GM03348 (cell line): Measurements from ENCODE around the gene RFPL2.
A peak's percentile ranks its signal among the peaks of the same experiment; 100 is the strongest.

ENCODE experiments used
- DNase-seq: peaks from one replicate; pipeline ENCODE4 v3.0.0; 2012; ENCODE audit warnings: low spot score

The RFPL2 gene

DNA sequence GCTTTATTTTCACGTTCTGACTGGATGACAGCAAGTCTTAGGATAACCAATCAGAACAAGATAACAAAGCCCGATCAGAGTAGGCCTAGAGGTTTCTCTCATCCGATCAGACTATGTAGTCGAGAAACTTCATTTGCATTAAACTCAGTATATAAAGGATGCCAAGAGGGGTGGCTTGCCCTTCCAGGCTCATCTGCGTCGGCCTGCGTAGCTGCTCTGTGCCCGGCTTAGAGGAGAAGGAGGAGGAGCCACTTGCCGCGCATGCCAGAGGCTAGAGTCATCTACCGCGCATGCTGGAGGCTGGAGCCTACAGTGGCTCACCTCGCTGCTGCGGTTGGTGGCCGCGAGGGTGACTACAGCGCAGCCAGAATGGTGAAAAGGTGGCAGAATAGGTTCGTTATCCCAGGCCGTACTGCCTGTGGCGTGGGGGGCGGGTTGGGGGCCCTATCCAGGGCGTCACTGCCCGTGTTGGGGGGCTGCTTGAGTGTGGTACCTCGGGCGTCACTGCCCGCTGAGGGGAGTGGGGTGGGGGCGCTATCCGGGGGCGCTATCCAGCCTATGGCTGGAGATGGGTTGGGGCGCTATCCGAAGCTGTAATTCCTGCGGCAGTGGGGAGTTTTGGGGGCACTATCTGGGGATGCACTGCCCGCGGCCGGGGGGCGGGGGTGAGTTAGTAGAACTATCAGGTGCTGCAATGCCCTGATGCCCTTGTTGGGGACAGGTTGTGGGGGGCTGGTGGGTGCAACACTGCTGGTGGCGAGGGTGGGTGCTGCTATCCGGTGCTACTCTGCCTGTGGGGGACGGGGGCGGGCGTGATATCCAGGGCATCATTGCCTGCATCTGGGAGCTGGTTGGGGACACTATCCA lies at the start of gene RFPL2:
Gene RFPL2 (minus strand): TSS at position 218 of the 867 bp plus-strand sequence. CDS start 2,622 bp downstream, outside the sequence.
- peak; percentile 63 for DNase-seq

DNA sequence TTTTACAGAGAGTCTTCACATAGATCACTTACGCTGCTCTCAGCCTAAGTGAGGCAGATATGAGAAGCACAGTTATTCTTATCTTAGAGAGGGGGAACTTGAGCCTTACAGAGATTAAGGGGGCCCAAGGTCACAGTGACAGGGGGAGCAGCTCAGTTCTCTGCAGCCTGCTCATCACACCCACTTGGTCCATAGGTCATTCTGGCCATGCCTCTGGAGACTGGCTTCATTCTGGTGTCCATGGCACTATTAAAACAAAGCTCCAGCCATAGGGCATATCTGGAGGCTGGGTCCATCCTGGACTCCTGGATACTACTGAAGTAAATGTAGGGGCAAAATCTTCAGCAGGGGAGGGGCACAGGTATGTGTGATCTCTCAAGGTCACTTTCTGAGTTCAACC lies 44.4 kb upstream of the RFPL2 start:
- no peak for DNase-seq

DNA sequence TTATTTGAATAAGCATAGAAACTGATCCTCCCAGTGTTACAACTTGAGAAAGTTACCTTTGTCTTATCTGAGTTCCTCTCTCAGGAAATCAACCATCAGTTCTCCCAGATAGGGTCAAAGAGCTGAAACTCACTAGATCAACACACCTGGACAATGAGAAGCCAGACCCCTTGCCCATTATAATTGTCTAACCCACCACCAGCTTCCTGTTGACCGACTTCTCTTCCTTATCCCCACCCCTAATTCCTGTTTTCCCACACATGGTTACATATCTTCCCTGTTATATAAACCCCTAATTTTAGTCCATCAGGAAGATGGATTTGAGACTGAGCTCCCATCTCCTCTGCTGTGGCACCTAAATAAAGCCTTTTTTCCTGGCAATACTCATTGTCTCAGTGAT lies 43.4 kb upstream of the RFPL2 start:
- DNase-seq: no peak

DNA sequence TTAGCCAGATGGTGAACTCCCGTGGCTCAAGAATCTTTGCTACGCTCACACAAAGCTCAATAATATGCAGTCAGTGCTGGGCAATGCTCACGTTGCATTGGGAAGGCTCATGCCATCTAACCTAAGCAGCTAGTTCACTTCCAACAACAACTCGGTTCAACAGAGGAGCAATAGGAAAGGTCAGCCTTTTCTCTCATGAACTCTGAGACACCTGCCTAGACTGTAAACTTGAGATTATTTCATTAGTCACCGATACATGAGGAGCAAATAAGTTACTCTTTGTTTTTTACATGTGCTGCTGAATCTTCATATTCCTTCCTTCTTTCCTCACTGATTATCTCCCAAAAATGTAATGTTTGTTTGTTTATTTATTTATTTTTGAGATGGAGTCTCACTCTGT lies 41.3 kb upstream of the RFPL2 start:
- no peak for DNase-seq

DNA sequence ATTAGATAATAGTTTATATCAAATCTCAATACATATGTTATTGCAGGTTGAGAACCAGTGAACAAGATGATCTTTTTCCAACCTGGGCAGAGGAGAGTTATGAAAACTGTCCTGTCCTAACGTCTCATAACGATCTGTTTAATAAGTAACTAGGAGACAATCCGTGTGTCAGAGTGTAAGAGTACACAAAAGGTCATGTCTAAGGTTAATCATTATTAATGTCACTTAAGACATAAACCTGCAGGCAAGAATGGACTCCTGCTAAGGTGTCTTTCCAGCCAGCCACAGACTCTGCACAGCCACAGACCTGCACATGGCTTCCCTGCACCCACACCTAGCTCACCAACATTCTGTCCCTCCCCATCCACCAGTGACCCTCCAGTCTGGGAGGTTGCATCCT lies 40.2 kb upstream of the RFPL2 start:
- DNase-seq: no peak

DNA sequence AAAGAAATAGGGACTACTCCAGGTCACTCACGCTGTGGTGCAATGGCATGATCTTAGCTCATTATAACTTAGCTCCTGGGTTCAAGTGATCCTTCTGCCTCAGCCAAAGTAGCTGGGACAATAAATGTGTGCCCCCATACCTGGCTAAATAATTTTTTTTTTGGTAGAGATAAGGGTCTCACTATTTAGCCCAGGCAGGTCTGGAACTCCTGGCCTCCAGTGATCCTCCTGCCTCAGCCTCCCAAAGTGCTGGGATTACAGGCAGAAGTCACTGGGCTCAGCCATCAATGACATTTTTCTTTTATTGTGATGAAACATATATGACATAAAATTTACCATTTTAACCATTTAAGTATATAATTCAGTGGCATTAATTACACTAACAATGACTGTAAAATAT lies 39.7 kb upstream of the RFPL2 start:
- DNase-seq: no peak

DNA sequence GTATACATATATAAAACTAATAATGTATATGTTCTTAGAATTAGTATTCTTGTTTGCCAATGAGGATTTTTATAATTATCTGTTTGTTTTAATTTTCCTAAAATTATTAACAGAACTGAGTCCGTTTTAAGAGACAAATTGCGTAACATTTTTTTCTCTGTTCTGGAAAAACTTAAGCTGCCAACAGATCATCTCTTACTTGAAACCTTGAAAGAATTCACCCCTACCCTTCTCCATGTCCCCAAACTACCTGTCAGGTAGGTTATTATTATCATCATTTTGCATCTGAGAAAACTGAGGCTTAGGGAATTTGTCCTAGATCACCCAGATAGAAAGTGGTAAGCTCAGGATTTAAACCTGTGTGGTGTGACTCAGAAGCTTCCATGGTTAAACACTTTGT lies 35.6 kb upstream of the RFPL2 start:
- no peak for DNase-seq

DNA sequence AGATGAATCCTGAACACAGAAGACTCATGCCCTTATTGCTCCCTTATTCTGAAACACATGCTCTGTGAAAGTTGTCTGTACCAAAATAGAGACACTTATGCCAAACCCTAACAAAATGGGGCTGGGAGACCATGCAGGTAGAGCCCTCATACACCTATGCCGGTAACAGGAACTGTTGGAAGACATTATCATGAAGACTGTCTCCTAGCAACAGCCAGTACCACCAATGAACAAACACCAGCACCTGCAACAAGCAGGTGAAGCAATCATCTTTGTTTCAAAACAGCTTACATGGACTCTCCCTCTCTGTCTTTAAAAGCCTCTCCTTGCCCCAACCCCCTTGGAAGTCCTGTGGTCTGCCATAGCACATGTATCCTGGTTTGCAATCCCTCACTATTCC lies 33.0 kb upstream of the RFPL2 start:
- DNase-seq: no peak

DNA sequence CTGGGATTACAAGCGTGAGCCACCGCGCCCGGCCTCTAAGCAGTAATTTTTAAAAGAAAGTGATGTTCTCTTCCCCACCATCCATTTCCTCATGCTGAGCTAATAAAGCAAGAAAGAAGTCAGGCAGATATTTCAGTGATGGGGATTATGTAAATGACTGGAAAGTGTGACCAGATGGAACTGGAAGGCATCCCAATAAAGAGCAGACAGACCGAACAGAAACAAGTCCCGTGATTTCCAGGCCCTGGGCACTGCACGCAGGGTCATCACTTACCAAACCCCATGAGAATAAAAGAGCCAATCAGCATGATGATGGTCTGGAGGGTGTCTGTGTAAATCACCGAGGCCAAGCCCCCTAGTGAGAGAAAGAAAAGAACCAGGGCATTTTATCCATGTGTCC lies 32.1 kb upstream of the RFPL2 start:
- no peak for DNase-seq

DNA sequence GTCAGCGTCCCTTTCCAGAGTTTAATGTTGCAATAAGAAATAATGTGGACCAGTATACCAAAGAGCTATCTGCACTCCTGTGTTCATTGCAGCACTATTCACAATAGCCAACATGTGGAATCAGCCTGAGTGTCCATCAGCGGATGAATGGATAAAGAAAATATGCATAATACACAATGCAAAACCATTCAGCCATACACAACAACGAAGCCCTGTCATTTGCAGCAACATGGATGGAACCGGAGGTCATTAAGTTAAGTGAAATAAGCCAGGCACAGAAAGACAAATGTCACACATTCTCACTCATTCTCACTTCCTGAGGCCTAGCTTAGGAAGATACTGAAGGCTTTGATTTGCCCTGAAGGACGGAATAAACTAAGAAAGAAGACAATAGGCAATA lies 28.2 kb upstream of the RFPL2 start:
- no peak for DNase-seq

DNA sequence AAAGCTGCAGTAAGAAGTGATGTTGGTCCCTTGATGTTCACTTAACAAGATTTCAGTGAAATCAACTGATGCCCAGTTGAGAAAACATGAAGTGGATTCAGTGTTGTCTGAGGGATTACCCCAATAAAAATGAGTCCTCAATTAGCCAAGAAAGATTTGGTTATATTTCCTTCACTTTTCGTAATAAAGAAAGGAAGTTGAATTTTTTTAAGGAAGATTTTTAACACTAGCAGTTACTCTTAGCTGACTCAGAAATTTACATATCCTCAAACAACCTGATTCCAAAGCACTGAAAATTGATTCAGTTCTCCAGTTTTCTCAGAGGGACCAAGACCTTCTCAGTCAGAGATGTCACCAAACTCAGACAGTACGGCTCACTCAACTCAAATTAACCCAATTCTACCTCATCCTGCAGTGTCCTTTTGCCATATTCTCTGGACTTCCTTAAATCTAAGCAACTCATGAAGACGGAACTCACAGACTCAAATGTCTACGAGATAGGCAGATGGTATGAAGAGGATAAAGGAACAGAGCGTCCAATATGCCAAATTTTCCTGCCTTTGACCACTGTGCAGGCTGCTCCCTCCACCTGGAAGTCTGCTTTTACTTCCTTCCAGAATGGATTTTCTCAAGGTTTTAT lies 27.4 kb upstream of the RFPL2 start:
- no peak for DNase-seq

DNA sequence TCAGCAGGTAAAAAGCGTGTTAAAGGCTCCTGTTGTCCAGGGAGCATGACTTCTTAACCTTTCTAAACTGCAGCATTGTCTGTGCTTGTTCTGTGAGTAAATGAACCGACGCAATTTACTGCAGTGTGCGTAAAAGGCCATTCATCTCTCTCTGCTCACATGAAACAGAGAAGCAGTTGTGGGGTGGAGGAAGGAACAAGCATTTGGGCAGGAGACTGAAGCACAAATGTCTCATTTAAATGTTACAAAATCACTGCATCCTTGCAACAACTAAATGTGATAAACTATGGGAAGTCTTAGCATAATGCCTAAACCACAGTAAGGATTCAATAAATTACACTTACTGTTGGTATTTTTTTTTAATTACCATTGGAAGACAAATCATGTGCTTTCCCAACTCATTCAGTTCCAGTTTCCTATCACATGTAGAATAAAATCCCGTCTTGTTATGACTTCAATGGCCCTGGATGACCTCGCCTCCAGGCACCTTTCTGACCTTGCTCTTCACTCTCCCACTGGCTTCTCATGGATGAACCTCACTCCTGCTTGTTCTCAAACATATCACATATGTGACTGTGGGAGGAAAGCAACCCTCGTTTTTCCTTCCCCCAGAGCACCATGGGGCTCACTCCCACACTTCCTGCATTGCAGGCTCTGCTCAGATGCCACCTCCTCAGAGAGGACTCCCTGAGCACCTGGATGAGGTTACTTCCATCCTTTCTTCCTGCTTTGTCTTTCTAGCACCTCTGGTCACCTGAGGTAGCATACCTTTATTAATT lies 21.6 kb upstream of the RFPL2 start:
- no peak for DNase-seq

DNA sequence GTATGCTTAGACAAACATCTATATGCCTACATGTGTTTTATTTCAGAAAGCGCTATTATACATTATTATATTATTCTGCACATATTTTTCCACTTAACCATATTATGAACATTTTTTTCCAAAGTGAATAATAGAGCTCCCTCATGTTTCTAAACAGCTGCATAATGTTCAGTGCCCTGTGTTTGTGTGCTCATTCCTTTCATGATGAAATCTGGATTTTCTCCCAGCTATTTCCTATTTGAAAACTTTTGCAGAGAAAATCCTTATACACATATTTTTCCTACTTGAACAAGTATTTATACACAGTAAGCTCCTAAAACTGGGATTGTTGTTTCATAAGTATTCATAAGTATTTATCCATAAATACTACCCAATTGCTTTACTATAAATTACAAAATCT lies 18.1 kb upstream of the RFPL2 start:
- DNase-seq: no peak

DNA sequence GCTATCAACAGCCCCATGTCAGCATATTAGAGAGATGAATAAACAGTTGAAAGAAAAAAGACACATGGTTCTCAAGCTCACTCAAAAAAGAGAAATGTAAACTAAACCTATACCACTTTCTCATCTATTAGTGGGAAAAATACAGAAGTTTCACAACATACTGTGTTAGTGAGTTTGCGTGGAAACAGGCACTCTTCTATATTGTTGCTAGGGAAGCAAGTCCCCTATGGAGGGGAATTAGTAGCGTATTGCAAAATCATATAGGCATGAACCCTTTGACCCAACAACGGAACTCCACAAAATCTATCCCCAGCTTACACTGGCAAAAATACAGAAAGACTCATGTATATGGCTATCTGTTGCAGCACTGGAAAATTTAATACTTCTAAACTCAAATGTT lies 14.2 kb upstream of the RFPL2 start:
- no peak for DNase-seq

DNA sequence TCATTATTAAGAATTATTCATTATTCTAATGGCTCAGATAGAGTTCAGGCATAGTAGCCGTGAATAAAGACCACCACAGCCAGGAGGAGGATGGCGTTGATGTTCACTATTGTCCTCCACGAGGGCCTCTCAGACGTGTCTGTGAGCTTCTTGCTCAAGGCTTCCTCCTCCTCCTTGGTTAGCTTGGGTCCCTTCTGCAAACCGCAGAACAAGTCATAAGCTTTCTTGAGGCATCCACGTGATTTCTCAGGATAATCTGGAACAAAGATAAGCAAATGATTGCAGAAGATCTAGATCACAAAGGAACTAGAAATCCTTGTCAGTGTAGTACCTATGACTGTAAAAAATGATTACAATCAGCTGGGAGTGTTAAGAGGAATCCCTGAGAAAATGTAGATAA lies 13.6 kb upstream of the RFPL2 start:
- DNase-seq: no peak

DNA sequence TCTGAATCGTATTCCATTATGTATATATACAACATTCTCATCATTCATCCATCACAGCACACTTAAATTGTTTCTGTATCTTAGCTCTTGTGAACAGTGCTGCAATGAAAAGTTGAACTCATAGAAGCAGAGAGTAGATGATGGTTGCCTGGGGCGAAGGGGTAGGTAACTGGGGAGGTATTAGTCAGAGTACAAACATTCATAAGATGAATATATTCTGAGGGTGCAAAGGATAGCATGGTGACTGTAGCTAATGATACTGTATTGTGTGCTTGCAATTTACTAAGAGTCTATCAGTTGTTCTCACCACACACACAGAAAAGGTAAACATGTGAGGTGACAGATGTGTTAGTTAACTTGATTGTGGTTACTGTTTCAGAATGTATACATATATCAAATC lies 12.6 kb upstream of the RFPL2 start:
- DNase-seq: no peak

DNA sequence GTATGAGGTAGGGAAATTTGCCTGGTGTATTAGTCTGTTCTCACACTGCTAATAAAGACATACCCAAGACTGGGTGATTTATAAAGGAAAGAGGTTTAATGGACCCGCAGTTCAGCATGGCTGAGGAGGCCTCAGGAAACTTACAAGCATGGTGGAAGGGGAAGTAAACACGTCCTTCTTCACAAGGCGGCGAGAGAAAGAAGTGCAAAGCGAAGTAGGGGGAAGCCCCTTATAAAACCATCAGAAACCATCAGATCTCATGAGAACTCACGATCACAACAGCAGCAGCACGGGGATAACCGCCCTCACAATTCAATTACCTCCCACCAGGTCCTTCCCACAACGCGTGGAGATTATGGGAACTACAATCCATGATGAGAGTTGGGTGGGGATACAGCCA lies 12.0 kb upstream of the RFPL2 start:
- no peak for DNase-seq

DNA sequence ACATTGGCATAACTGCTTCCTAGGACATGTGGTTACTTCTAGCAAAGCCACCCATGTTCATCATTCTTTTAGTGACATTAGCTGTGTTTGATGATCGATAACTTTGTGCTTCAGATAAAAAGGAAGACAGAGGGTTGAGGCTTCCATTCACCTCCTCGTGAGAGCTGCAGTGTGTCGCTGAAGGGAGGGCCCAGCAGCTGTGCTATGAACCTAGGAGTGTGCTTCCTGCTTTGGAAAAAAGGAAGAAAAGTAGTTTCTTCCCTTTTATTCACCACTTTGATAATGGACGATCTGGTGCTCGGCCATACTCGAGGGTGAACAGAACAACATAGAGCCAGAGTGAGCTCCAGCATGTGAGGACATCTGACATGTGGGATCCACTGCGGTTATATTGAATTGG lies 6.1 kb upstream of the RFPL2 start:
- DNase-seq: no peak

DNA sequence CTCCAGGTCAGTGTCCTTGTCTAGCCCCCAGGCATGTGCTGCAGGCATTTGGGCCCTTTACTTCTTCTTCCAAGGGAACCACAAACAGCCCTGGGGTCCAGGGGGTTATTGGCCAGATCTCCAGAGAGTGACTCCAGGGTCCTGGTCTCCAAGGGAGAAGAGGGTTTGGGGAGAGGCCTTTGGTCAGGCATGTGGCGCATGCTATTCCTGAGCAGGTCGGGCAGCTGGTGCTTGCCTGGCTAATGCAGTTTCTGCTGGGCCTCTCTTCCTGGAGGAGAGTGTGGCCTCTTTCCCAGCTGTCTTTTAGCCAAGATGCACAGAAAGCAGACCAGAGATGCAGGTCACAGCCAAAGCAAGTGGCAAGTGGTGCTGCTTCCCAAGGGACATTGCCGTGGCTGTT lies 3.8 kb upstream of the RFPL2 start:
- no peak for DNase-seq

DNA sequence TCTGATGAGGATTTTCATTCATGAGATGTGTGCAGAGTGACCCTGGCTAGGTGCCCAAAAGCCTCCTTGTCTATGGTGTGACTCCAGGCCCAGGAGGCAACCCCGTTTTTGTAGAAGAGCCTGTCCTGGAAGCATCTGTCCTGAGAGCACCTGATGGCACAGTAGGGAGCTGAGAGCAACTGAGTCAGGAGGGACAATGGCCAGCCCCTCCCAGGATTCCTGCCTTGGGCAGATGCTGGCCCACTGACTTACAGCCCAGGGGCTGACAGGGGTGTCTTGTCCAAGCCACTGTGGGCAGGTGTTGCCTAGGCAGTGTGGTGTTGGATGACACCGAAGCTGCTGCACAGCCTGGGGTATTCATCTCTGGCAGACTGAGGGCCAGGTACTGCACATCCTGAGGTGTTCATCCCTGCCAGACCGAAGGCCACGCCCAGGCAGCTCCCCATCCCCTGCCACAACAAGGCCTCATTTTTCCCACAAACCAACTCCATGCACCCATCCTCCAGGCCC lies 3.2 kb upstream of the RFPL2 start:
- DNase-seq: no peak

DNA sequence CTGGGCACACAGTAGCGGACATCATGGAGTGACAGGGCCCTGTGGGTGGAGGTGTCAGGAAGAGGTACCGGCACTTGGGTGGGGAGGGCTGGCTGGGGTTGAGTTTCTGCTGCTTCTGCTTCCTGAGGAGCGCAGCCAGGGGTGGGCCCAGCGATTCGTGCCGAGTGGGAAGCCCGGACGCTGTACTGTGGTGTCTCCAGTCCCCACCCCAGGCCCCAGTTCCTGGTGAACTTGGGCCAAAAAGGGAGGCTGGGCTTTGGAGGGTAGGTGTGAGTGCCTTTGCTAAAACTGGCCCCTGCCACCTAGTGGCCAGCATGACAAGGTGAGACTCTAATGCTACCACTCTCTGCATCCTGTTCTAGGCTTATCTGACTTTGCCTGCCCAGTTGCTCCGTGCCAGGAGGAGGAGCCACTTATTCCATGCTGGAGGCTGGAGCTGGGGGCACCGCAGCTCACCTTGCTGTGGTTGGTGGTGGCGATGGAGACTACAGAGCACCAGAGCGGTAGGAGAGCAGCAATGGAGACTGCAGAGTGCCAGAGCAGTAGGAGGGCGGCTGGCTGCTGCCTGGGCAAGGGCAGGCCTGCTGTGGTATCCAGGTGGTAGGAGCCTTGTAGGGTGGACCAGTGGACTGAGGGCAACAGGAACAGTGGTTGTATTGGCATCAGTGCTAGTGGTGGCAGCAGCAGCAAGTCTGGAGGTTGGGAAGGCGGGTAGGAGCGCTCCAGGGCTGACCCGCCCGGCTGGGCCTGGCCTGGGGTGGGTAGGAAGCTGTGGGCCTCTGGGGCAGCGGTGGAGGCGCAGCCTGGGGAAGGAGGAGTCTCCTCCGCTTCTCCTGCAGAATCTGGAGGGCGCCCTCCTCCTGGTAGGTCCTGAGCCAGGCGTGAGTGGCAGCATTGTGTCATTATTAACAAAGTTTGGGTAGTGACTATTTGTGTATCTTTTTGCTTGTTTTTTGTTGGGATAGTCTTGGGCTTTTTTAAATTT lies 2.2 kb upstream of the RFPL2 start:
- no peak for DNase-seq
